ENCODE data around the gene SLC35B2. TPM values are rescaled to one million over a fixed set of nuclear protein-coding genes. Genes with fewer than 3 reads are reported as not detected.

Gene SLC35B2
- total RNA-seq, 2 experiments from 2014 or later: 28.4 TPM

- H3K4me3 Mint-ChIP-seq: no peak overlapping the region
- POLR2A ChIA-PET: interaction anchor here (1.1 to 2.1 kb wide), 3 partner anchors 23 to 44 kb away, joined by 3 to 7 read pairs (median 3); partner anchors contain the start of genes AARS2 and HSP90AB1
- ATAC-seq (ENCODE audit: low read depth): no peak
These were observed 12.0 kb upstream of the SLC35B2 start for GRCh38 chr6:44269178-44269920.

DNA sequence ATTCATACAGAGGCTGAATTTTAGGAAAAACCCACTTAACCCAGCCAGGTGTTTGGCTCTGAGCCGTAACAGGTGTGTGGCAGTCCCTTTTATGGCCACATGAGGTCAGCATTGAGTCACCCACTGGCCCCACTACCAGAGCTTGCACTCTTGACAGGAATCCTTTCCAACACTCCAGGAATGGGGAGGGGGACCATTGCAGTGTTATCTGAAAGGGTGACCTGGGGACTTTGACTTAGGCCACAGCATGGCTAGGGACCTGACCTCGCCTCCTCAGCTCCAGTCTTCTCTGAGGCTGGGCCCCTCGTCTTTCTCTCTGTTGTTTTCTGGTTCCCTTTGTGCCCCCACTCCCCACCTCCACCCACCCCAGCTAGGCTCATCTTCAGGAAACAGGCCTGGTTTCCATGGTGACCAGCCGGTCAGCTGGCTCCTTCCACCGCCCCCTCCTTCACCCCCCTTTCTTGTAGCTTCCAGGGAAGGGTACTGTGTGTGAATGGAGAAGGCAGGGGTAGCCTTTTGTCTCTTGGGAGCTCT, 10.8 kb upstream of the SLC35B2 start:
- DNase-seq (peak; percentile 67), ATAC-seq (ENCODE audit: low read depth) (no peak)
- H3K27me3 Mint-ChIP-seq: peaks cover 42% of the 10 kb centered on the region
- no peak overlapping the region for H3K4me3 Mint-ChIP-seq
- H3K9me3 Mint-ChIP-seq: no peaks in the 10 kb centered on the region
- peaks cover 41% of the 10 kb centered on the region for H3K4me1 Mint-ChIP-seq
- POLR2A ChIA-PET: interaction anchor here (0.6 to 2.1 kb wide), 5 partner anchors 22 to 75 kb away, joined by 3 to 7 read pairs (median 3); partner anchors contain the start of genes AARS2 and HSP90AB1
- H3K27ac Mint-ChIP-seq: no peak overlapping the region
- H3K36me3 Mint-ChIP-seq: peaks cover 6% of the 10 kb centered on the region

More at GRCh38 chr6:44269178-44269920, 12.0 kb upstream of the SLC35B2 start:
- no peaks in the 10 kb centered on the region for H3K36me3 Mint-ChIP-seq
- peaks cover 51% of the 10 kb centered on the region for H3K27me3 Mint-ChIP-seq
- no peaks in the 10 kb centered on the region for H3K9me3 Mint-ChIP-seq
- no peak for DNase-seq
- H3K4me1 Mint-ChIP-seq: peaks cover 31% of the 10 kb centered on the region
- H3K27ac Mint-ChIP-seq: no peak overlapping the region

DNA sequence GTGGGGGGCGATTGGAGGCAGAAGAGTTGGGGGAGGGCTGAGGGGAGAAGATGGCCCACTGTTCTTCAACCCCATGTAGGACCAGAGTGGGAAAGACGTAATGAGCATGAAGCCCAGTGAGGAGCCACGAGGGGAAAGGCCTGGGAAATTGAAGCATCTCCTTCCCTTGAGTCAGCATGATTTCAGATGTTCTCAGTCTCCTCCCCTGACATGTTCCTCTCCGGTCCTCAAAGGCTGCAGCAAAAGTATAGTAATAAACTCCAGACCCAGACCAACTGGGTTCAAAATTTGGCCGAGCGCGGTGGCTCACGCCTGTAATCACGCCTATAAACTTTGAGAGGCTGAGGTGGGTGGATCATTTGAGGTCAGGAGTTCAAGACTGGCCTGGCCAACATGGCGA, 9.9 kb upstream of the SLC35B2 start:
- H3K36me3 Mint-ChIP-seq: peaks cover 6% of the 10 kb centered on the region
- ATAC-seq (ENCODE audit: low read depth) (no peak), DNase-seq (no peak)
- H3K27me3 Mint-ChIP-seq: peaks cover 35% of the 10 kb centered on the region
- no peaks in the 10 kb centered on the region for H3K9me3 Mint-ChIP-seq
- POLR2A ChIA-PET: interaction anchor here (1.1 to 4.7 kb wide), 4 partner anchors 12 to 44 kb away, joined by 3 to 23 read pairs (median 5); no protein-coding TSS in a partner anchor
- H3K4me1 Mint-ChIP-seq: peaks cover 47% of the 10 kb centered on the region
- H3K27ac Mint-ChIP-seq: no peak overlapping the region
- H3K4me3 Mint-ChIP-seq: no peak overlapping the region

DNA sequence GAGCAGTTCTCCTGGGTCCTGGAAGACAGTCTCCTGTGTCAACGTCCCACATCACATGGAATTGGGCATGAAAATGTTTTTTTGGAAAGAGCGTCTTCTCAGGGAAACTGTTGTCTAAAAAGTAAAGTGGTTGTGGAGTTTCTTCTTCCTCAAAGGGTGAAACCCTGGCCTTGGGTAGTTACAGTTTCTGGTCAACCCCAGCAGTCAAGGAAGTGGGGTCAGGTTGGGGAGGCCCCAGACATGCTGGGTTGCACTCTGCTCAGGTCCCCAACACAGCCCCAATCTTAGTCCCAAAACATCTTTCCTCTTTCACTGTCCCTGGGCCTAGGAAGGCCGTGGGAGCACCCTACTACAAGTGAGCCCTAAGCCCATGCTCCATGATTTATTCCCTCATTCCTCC, 9.0 kb upstream of the SLC35B2 start:
- no peak for DNase-seq
- H3K27ac Mint-ChIP-seq: peak overlapping the region; percentile 76
- peaks cover 6% of the 10 kb centered on the region for H3K36me3 Mint-ChIP-seq
- H3K4me3 Mint-ChIP-seq: peak overlapping the region; percentile 69
- peaks cover 27% of the 10 kb centered on the region for H3K27me3 Mint-ChIP-seq
- peaks cover 49% of the 10 kb centered on the region for H3K4me1 Mint-ChIP-seq
- no peaks in the 10 kb centered on the region for H3K9me3 Mint-ChIP-seq
- no peak for ATAC-seq (ENCODE audit: low read depth)
- POLR2A ChIA-PET: interaction anchor here (0.5 to 4.7 kb wide), 3 partner anchors 11 to 123 kb away, joined by 3 to 23 read pairs (median 3); no protein-coding TSS in a partner anchor

GRCh38 chr6:44265722-44266233, 8.4 kb upstream of the SLC35B2 start:
- POLR2A ChIA-PET: interaction anchor here (2.8 to 4.7 kb wide), 2 partner anchors 11 to 19 kb away, joined by 23 to 30 read pairs; partner anchors contain the start of gene HSP90AB1

GRCh38 chr6:44265007-44265721, 7.8 kb upstream of the SLC35B2 start, which contains the start of gene NFKBIE:
TSS of gene NFKBIE (minus strand) at chr6:44265551. CDS start at chr6:44265346, 205 bp downstream.
- Mint-ChIP-seq H3K9me3 (no peaks in the 10 kb centered on the region), H3K4me3 (peak within 1 kb of the TSS; percentile 99), H3K27me3 (peaks cover 22% of the 10 kb centered on the region), H3K27ac (peak within 1 kb of the TSS; percentile 98), H3K36me3 (peaks cover 11% of the 10 kb centered on the region), H3K4me1 (peaks cover 54% of the 10 kb centered on the region)
- ATAC-seq (ENCODE audit: low read depth) (peak; percentile 69), DNase-seq (peak; percentile 95)
- POLR2A ChIA-PET: interaction anchor here (0.6 to 4.7 kb wide), 5 partner anchors 10 to 47 kb away, joined by 3 to 30 read pairs (median 4); partner anchors contain the start of gene HSP90AB1

More at GRCh38 chr6:44265722-44266233, 8.4 kb upstream of the SLC35B2 start:
- Mint-ChIP-seq H3K27ac (peak overlapping the region; percentile 92), H3K27me3 (peaks cover 22% of the 10 kb centered on the region), H3K9me3 (no peaks in the 10 kb centered on the region), H3K36me3 (peaks cover 10% of the 10 kb centered on the region), H3K4me3 (peak overlapping the region; percentile 99), H3K4me1 (peaks cover 54% of the 10 kb centered on the region)
- no peak for DNase-seq
- ATAC-seq (ENCODE audit: low read depth): no peak

DNA sequence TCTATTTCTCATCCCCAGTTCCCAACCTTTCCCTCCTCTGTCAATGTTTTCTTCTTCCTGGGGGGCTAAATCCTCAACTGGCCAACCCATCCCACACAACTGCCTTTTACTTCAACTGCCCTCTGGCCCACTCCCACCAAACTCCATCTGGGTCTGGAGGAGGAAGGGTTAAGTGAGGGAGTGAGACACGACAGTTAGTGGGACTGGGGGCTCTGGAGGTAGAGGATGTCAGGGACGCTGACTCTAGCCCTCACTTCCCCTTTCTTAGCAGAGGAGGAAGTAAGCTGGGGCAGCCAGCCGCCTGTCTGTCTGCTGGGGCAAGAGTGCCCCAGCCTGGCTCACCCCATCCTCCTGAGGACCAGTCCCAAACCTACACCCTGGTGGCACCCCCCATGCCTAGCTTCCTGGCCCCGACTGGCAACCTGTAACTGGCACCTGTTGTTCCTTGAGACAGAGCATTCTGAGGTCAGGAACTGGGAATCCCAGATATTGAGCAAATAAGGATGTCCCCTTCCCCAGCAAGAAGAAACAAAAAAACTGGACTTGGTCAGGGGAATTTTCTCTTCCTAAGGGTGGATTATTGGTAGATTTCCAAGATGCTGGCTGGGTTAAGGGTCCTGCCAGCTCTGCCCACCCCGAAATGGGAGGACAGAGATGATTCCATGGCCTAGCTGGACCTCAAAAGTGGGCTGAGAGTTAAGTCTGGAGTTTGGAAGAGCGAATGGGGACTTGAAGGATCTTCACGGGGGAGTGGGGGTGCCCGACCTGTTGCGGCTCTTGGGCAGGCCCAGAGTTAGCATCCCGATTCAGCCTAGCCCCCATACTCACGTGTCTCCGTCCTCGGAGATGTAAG, 7.1 kb upstream of the SLC35B2 start:
- peaks cover 48% of the 10 kb centered on the region for H3K4me1 Mint-ChIP-seq
- H3K9me3 Mint-ChIP-seq: no peaks in the 10 kb centered on the region
- peaks cover 14% of the 10 kb centered on the region for H3K27me3 Mint-ChIP-seq
- peak overlapping the region; percentile 99 for H3K4me3 Mint-ChIP-seq
- peak overlapping the region; percentile 98 for H3K27ac Mint-ChIP-seq
- POLR2A ChIA-PET: interaction anchor here (0.6 to 4.7 kb wide), 5 partner anchors 9 to 48 kb away, joined by 3 to 30 read pairs (median 4); partner anchors contain the start of gene HSP90AB1
- ATAC-seq (ENCODE audit: low read depth) (peak; percentile 33), DNase-seq (peak; percentile 57)
- peaks cover 11% of the 10 kb centered on the region for H3K36me3 Mint-ChIP-seq

DNA sequence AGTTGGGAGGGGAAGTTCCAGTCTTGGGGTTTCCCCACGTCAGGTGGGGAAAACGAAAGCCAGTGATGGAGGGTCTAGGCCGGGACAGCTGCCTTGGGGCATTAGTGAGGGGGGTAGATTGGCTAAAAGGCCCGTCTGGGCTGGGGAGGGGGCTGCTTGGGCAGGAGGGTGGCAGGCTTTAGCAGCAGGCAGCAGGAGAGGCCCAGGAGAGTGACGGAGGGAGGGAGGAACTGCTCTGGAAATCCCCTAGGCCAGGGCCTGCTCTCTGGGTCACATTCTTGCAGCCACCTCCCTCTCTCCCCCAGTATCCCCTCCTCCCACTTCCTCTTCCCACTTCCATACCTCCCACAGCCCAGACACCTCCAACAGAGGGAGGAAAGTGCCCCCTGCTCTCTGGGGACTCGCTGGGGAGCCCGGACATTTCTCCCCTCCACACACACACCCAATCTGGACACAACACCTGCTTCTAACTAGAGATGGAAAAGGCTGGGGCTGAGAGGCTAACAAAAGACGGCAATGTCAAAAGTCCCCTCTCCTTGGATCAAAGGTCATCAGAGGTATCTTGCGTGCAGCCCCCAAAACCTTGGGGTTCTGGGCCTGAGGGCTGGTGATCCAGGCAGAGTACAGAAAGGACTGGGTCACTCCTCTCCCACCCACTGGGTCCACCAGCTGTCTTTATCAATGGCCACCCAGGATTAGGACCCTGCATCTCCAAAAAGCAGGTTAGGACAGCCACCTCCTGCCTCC, 6.2 kb upstream of the SLC35B2 start:
- Mint-ChIP-seq H3K27ac (peak overlapping the region; percentile 98), H3K36me3 (peaks cover 16% of the 10 kb centered on the region), H3K27me3 (peaks cover 5% of the 10 kb centered on the region), H3K4me3 (peak overlapping the region; percentile 99), H3K9me3 (no peaks in the 10 kb centered on the region), H3K4me1 (peaks cover 51% of the 10 kb centered on the region)
- peak; percentile 7 for ATAC-seq (ENCODE audit: low read depth)
- DNase-seq: no peak
- POLR2A ChIA-PET: interaction anchor here (1.1 to 4.7 kb wide), 5 partner anchors 8 to 49 kb away, joined by 3 to 30 read pairs (median 23); partner anchors contain the start of gene HSP90AB1

DNA sequence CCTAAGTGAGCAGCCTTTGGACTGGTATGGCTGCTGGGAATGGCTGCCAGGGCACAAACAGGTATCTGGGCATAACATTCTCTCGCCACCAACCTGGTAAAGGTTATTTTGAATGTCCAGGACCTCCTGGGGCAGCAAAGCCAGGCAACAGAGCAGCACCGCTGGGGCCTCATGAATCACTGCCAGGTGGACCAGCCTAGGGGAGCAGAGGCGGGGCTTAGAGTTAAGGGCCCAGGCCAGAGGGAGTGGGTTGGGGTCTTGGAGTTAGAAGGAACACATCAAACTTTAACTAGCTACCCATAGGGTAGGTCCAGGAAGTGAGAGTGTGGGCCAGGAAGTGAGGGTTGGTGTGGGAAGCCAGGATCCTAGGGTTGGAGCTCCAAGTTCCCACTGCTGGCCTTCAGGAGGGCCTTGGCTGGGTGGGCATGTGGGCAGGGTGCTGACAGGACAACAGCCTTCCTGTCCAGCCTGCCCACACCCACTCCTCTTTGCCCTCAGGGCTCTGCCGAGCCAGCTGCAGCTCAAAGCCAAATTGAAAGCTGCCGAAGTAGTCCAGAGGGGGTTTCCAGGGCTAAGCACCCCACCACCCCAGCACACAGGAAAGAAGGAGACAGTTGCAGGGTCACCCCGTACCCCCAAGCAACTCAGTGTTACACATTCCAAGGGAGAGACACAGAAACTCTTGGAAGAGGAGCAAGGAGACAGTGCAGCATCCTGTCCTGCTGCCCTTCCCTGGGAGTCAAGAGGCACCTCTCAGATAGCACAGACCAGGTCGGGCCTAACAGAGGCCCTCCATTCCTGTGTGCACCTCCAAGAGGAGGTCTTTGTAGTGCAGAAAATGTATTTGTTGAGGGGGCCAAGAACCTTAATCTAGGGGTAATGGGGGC, 5.4 kb upstream of the SLC35B2 start:
- no peaks in the 10 kb centered on the region for H3K27me3 Mint-ChIP-seq
- ATAC-seq (ENCODE audit: low read depth) (no peak), DNase-seq (no peak)
- no peaks in the 10 kb centered on the region for H3K9me3 Mint-ChIP-seq
- POLR2A ChIA-PET: interaction anchor here (1.4 to 4.7 kb wide), 3 partner anchors 7 to 17 kb away, joined by 6 to 28 read pairs (median 23); partner anchors contain the start of gene HSP90AB1
- peaks cover 21% of the 10 kb centered on the region for H3K36me3 Mint-ChIP-seq
- peak overlapping the region; percentile 99 for H3K4me3 Mint-ChIP-seq
- peak overlapping the region; percentile 98 for H3K27ac Mint-ChIP-seq
- peaks cover 56% of the 10 kb centered on the region for H3K4me1 Mint-ChIP-seq

DNA sequence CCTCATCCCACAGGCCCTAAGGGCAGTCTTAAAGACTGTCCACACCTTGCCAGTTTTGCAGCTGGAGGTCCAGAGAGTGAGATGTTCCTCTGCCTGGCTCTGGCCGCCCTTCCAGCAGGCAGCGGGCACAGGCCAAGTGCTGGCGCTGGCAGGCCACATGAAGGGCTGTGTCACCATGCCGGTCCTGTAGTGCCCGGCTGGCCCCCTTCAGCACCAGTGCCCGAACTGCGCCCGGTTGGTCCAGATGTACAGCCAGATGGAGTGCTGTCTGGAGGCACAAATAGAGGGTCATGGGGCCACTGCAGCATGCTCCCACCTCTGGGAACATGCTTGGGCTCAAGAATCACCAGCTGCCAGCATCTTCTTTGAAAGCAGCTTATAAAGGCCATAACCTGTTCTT, 4.3 kb upstream of the SLC35B2 start:
- ATAC-seq (ENCODE audit: low read depth): no peak
- H3K4me3 Mint-ChIP-seq: no peak overlapping the region
- POLR2A ChIA-PET: interaction anchor here (1.4 to 2.3 kb wide), 2 partner anchors 14 to 16 kb away, joined by 6 to 28 read pairs; partner anchors contain the start of gene HSP90AB1

More for the DNA sequence above, 4.3 kb upstream of the SLC35B2 start:
- Mint-ChIP-seq H3K36me3 (peaks cover 23% of the 10 kb centered on the region), H3K27me3 (no peaks in the 10 kb centered on the region), H3K27ac (peak overlapping the region; percentile 98), H3K4me1 (peaks cover 52% of the 10 kb centered on the region), H3K9me3 (no peaks in the 10 kb centered on the region)
- DNase-seq: no peak

Measured in activated naive CD8-positive, alpha-beta T cell treated with anti-CD3 and anti-CD28 coated beads, Interleukin-2, amount 10 ng/mL, durations not matched to agents 7 days and 5 days (primary cell).